ENCODE data around the gene MBP. TPM values are rescaled to one million over a fixed set of nuclear protein-coding genes. Genes with fewer than 3 reads are reported as not detected.

MBP gene
- total RNA-seq, 4 donors from 2014 or later, result 44.0 to 68.0 (median 60.2) TPM

- no peak for TF ChIP-seq POLR2A (IDR thresholded peaks at IDR 0.05)
- TF ChIP-seq CTCF (IDR thresholded peaks at IDR 0.05), result no peak
- Histone ChIP-seq H3K36me3 (no peaks in the 10 kb centered on the region), H3K27ac (peak overlapping the region; percentile 92 to 99 (median 99)), H3K4me3 (replicated peaks in 1 of 3) (peak overlapping the region; percentile 62 to 97 (median 90)), H3K4me1 (peaks cover 38 to 54% of the 10 kb centered on the region in 2 donors), H3K27me3 (no peaks in the 10 kb centered on the region), H3K9me3 (no peaks in the 10 kb centered on the region)
- peak; percentile 31 to 48 for DNase-seq
- WGBS, 2 donors, result 3 to 6% methylated on average over 23 to 31 of the region's 31 CpGs
- intact Hi-C loops (cut with DNase I), result loop anchor here (10.0 kb wide), 1 partner anchor 56 kb away; no protein-coding TSS in a partner anchor
Measured at GRCh38 chr18:77131100-77131651, 1.4 kb downstream of the MBP start.

GRCh38 chr18:77130229-77131099 is 2.1 kb downstream of the MBP start:
- 63 to 69% methylated on average over 27 of the region's 27 CpGs for WGBS, 2 donors
- H3K4me3 ChIP-seq (replicated peaks in 1 of 3), result peak overlapping the region in 1 of 3 donors; percentile 97
- TF ChIP-seq CTCF (IDR thresholded peaks at IDR 0.05), result no peak
- no peak for TF ChIP-seq POLR2A (IDR thresholded peaks at IDR 0.05)
- DNase-seq, result no peak
- intact Hi-C loops (cut with DNase I), result loop anchor here (10.0 kb wide), 1 partner anchor 56 kb away; no protein-coding TSS in a partner anchor
- no peaks in the 10 kb centered on the region for H3K9me3 ChIP-seq
- H3K4me1 ChIP-seq, result peaks cover 39 to 54% of the 10 kb centered on the region in 2 donors
- H3K27me3 ChIP-seq, result no peaks in the 10 kb centered on the region
- H3K36me3 ChIP-seq, result no peaks in the 10 kb centered on the region
- peak overlapping the region in 2 of 3 donors; percentile 99 for H3K27ac ChIP-seq

- peak in 1 of 2 donors; percentile 47 for TF ChIP-seq POLR2A (IDR thresholded peaks at IDR 0.05)
- no peak for TF ChIP-seq CTCF (IDR thresholded peaks at IDR 0.05)
- H3K36me3 ChIP-seq, result no peaks in the 10 kb centered on the region
- no peak overlapping the region for H3K4me3 ChIP-seq (replicated peaks in 1 of 3)
- H3K4me1 ChIP-seq, result peaks cover 39 to 61% of the 10 kb centered on the region in 2 donors
- H3K9me3 ChIP-seq, result no peaks in the 10 kb centered on the region
- peak; percentile 52 to 64 for DNase-seq
- no peaks in the 10 kb centered on the region for H3K27me3 ChIP-seq
- H3K27ac ChIP-seq, result peak overlapping the region; percentile 84 to 88 (median 85)
- WGBS, 2 donors, result 72 to 88% methylated on average over 7 of the region's 7 CpGs
- intact Hi-C loops (cut with DNase I), result no loop called here
Measured at GRCh38 chr18:77129150-77129551, 3.4 kb downstream of the MBP start.

GRCh38 chr18:77127769-77128671 is 4.6 kb downstream of the MBP start:
- WGBS, 2 donors, result 54 to 66% methylated on average over 11 of the region's 11 CpGs
- Histone ChIP-seq H3K9me3 (no peaks in the 10 kb centered on the region), H3K36me3 (no peaks in the 10 kb centered on the region), H3K4me3 (replicated peaks in 1 of 3) (no peak overlapping the region), H3K27ac (peak overlapping the region; percentile 84 to 88 (median 85)), H3K4me1 (peaks cover 34 to 56% of the 10 kb centered on the region in 2 donors), H3K27me3 (no peaks in the 10 kb centered on the region)
- DNase-seq, result peak; percentile 40 to 57
- intact Hi-C loops (cut with DNase I), result no loop called here
- TF ChIP-seq CTCF (IDR thresholded peaks at IDR 0.05), result no peak
- no peak for TF ChIP-seq POLR2A (IDR thresholded peaks at IDR 0.05)

Measured in thyroid gland (tissue), 4 donors.